Non-pigmented ciliary epithelial cell (primary cell): ENCODE measurements around the gene OR4D1.

Source experiments
- DNase-seq: peaks from one replicate; pipeline ENCODE4 v3.0.0-alpha.2; 2010; ENCODE audit warnings: low read depth

OR4D1 gene

GRCh38 chr17:58193641-58194255, 45.6 kb downstream of the OR4D1 start:
- no peak for DNase-seq

GRCh38 chr17:58195518-58196123, 47.4 kb downstream of the OR4D1 start:
- no peak for DNase-seq

DNA sequence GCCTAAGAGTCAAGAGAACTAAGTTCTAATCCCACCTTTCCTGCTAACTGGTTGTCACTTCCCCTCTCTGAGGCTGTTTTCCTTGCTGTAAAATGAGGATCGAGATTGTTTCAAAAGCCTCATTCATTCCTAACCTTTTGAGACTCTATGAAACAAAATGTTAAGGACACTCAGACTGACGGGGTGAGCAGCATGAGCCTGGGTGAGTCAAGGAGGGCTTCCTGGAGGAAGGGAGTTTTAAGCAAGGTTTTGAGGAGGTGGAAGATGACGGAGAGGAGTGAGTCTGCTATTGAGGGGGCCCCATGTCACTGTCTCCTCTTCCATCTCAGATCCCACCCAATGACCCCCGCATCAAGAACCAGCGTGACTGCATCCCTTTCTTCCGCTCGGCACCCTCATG, 48.4 kb downstream of the OR4D1 start:
- DNase-seq: no peak

DNA sequence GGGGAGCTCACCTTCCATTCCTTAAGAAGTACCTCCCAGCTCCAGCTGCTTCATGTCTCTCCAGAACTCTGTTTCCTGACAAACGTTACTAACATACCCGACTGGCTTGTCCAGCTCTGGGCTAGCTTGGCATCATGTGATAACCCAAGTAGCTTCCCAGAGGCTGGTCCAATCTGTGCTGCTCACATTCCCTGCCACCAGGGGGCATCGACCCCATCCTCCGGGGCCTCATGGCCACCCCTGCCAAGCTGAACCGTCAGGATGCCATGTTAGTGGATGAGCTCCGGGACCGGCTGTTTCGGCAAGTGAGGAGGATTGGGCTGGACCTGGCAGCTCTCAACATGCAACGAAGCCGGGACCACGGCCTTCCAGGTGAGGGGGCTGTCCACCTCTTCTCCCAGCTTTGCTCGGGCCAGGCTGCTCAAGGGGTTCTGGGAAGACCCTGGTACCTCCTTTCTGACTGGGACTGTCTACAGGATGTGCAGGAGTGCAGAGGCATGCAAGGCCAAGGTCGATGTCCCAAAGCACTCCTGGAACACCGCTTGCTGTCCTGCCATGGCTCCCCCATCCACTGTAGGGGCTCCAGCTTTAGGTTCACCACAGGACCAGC, 51.9 kb downstream of the OR4D1 start:
- DNase-seq: no peak

DNA sequence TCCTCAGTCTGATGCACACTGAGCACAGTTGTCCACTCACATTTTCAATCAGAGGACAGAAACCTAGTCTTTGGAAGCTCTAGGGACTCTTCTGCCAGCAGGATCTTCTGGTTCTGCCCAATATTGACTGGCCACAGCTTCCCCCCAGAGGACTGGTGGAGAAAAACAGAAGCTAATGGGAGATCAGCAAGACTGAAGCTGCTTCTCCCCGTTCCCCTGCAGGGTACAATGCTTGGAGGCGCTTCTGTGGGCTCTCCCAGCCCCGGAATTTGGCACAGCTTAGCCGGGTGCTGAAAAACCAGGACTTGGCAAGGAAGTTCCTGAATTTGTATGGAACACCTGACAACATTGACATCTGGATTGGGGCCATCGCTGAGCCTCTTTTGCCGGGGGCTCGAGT, 54.7 kb downstream of the OR4D1 start:
- DNase-seq: no peak

GRCh38 chr17:58204796-58205195, 56.6 kb downstream of the OR4D1 start:
- DNase-seq: no peak

DNA sequence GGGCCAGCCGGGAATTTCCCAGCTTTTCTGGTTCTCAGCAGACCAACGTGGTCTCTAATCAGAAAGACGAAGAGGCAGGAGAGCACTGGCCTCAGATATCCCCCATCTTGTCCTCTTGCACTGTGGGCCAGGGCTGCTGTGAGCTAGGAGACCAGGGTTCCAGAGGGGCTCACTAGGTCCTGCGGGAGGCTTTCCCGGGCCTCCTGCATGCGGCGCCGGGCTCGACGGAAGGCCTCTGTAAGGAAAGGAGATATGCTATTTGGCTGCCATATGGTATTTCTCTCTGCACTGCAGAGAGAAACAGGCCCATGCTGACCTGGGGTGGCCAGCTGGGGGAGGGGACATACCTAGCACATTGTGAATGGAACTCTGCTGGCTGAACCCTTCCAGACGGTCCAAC, 57.8 kb downstream of the OR4D1 start:
- DNase-seq: no peak

DNA sequence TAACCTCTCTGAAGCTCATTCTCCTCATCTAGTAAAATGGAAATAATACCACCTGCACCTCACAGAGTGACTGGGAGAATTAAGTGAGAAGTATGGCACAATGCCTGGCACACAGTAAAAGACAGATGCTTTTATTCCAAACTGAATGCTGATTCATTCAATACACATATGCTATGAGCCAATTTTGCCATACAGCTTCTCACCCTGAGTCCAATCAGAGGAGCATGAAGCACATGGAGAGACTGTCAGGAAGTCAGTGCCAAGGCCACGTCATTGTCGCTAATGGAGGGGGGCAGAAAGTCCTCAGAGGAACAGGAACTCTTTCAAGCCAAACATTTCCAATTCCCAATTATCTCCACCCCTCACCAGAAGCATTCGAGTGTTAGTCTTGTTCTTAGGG, 59.3 kb downstream of the OR4D1 start:
- DNase-seq: no peak

DNA sequence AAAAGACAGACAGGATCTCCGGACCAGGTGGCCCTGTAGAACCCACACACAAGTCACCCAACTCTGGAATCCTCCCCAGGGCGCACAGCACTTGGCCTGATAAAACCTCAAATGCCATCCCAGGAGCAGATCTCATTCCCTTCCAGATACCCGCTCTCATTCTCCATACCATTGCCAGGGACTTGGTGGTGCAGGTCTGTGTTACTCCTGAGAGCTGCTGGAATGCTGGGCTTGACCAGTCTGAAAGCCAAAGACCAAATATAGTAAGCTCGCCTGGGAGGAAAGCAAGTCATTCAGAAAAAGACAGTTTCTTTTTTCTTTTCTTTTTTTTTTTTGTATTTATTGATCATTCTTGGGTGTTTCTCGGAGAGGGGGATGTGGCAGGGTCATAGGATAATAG, 60.2 kb downstream of the OR4D1 start:
- no peak for DNase-seq
